ENCODE data around the gene MYBBP1A. TPM values are rescaled to one million over a fixed set of nuclear protein-coding genes. Genes with fewer than 3 reads are reported as not detected.

MYBBP1A gene
- total RNA-seq, 1 experiment from 2014 or later = 163 TPM

DNA sequence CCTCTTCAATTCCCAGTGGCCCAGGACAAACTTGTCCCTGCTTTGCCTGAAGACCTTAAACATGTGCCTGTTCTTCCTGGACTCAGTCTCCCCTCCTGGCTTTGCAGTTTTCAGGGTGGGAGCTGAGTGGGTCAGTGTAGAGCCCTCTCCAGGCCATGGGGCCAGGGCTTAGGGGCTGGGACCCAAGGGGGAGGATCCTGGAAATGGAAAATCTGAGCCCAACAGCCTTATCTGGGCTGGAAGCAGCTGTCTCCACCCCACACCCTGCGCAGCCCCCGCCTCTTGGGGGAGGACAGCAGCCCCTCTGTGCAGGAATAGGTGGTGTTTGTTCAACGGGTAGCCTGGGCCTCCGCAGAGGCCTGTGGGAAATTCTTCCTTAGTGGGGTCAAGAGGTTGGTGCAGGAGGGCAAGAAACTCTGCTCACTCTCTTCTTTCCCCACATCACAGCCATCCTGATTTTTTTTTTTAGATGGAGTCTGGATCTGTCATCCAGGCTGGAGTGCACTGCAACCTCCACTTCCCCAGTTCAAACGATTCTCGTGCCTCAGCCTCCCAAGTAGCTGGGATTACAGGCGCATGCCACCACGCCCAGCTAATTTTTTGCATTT is 22.3 kb upstream of the MYBBP1A start:
- Mint-ChIP-seq H3K27me3 (ENCODE audit: low read depth) (peaks cover 5% of the 10 kb centered on the region), H3K27ac (no peak overlapping the region), H3K4me3 (no peak overlapping the region), H3K9me3 (no peaks in the 10 kb centered on the region), H3K4me1 (peaks cover 31% of the 10 kb centered on the region), H3K36me3 (no peaks in the 10 kb centered on the region)
- POLR2A ChIA-PET = interaction anchor here (0.6 to 1.4 kb wide), 2 partner anchors 34 to 113 kb away, joined by 3 to 4 read pairs; no protein-coding TSS in a partner anchor
- no peak for ATAC-seq
- TF ChIP-seq RORB (CRISPR knock-in tag; IDR thresholded peaks at IDR 0.05) (no peak), CREM (CRISPR knock-in tag; IDR thresholded peaks at IDR 0.05) (no peak), GABPB1 (CRISPR knock-in tag; IDR thresholded peaks at IDR 0.05) (no peak), NR1H2 (CRISPR knock-in tag; IDR thresholded peaks at IDR 0.05) (no peak), IRF2 (CRISPR knock-in tag; IDR thresholded peaks at IDR 0.05; ENCODE audit: borderline replicate concordance, low read depth) (no peak), JUN (CRISPR knock-in tag; IDR thresholded peaks at IDR 0.05) (no peak), SP1 (CRISPR knock-in tag; conservative IDR thresholded peaks at IDR 0.05) (no peak), ZNF121 (CRISPR knock-in tag; IDR thresholded peaks at IDR 0.05) (no peak)
- TF ChIP-seq, protein P1, sequence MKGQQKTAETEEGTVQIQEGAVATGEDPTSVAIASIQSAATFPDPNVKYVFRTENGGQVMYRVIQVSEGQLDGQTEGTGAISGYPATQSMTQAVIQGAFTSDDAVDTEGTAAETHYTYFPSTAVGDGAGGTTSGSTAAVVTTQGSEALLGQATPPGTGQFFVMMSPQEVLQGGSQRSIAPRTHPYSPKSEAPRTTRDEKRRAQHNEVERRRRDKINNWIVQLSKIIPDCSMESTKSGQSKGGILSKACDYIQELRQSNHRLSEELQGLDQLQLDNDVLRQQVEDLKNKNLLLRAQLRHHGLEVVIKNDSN (CRISPR knock-in tag; IDR thresholded peaks at IDR 0.05) = no peak
- TF ChIP-seq, protein P2, sequence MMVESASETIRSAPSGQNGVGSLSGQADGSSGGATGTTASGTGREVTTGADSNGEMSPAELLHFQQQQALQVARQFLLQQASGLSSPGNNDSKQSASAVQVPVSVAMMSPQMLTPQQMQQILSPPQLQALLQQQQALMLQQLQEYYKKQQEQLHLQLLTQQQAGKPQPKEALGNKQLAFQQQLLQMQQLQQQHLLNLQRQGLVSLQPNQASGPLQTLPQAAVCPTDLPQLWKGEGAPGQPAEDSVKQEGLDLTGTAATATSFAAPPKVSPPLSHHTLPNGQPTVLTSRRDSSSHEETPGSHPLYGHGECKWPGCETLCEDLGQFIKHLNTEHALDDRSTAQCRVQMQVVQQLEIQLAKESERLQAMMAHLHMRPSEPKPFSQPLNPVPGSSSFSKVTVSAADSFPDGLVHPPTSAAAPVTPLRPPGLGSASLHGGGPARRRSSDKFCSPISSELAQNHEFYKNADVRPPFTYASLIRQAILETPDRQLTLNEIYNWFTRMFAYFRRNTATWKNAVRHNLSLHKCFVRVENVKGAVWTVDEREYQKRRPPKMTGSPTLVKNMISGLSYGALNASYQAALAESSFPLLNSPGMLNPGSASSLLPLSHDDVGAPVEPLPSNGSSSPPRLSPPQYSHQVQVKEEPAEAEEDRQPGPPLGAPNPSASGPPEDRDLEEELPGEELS (CRISPR knock-in tag; IDR thresholded peaks at IDR 0.05) = no peak
- no peak for DNase-seq (ENCODE audit: low spot score)
- CTCF ChIA-PET = interaction anchor here (0.5 to 3.5 kb wide), 6 partner anchors 11 to 132 kb away, joined by 3 to 38 read pairs (median 4); partner anchors contain the start of gene MYBBP1A

DNA sequence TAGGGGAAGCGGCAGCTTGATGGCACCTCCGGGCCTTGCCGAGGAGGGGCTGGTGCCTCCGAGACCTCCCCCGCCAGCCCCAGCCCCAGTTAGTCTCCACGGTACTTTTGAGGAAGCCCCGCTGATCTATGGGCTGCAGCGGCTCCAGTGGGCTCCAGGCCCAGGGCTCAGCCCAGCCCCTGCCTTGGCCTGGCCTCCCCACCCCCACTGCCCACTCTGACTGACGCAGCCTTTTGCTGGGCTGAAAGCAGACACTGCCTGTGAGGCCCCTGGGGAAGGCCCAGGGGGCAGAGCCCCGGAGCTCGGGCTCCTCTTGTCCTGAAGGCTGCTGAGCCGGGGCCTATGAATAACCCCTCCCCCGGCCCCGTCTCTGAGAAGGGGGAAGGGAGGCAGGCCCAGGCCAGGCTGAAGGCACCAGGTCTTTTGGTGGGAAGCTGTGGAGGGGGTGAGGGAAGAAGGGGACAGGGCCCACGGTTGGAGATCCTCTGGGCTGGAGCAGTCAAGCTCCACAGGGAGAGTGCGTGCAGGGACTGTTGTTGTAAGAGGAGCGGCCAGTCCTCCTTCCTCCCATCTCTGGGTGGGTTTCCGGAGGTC is 21.6 kb upstream of the MYBBP1A start:
- CTCF ChIA-PET = interaction anchor here (0.5 to 3.5 kb wide), 6 partner anchors 10 to 133 kb away, joined by 3 to 38 read pairs (median 4); partner anchors contain the start of gene MYBBP1A
- POLR2A ChIA-PET = interaction anchor here (0.6 to 1.4 kb wide), 2 partner anchors 34 to 114 kb away, joined by 3 to 4 read pairs; no protein-coding TSS in a partner anchor
- Mint-ChIP-seq H3K4me1 (peaks cover 25% of the 10 kb centered on the region), H3K36me3 (no peaks in the 10 kb centered on the region), H3K4me3 (no peak overlapping the region), H3K27me3 (ENCODE audit: low read depth) (no peaks in the 10 kb centered on the region; the same call in none of the 2 replicates), H3K27ac (no peak overlapping the region), H3K9me3 (no peaks in the 10 kb centered on the region)
- TF ChIP-seq CREM (CRISPR knock-in tag; IDR thresholded peaks at IDR 0.05) (0 out of 2 replicates have a peak, but pooled peaks have one; percentile 32), KAT7 (CRISPR knock-in tag; IDR thresholded peaks at IDR 0.05; ENCODE audit: borderline replicate concordance) (no peak), ZNF423 (CRISPR knock-in tag; IDR thresholded peaks at IDR 0.05) (peak; percentile 93), FOXP1 (CRISPR knock-in tag; IDR thresholded peaks at IDR 0.05; ENCODE audit: borderline replicate concordance) (0 out of 2 replicates have a peak, but pooled peaks have one; percentile 7), MYBL2 (CRISPR knock-in tag; IDR thresholded peaks at IDR 0.05) (no peak)
- TF ChIP-seq, protein P3, sequence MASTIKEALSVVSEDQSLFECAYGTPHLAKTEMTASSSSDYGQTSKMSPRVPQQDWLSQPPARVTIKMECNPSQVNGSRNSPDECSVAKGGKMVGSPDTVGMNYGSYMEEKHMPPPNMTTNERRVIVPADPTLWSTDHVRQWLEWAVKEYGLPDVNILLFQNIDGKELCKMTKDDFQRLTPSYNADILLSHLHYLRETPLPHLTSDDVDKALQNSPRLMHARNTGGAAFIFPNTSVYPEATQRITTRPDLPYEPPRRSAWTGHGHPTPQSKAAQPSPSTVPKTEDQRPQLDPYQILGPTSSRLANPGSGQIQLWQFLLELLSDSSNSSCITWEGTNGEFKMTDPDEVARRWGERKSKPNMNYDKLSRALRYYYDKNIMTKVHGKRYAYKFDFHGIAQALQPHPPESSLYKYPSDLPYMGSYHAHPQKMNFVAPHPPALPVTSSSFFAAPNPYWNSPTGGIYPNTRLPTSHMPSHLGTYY (CRISPR knock-in tag; IDR thresholded peaks at IDR 0.05) = no peak
- TF ChIP-seq, protein P4, sequence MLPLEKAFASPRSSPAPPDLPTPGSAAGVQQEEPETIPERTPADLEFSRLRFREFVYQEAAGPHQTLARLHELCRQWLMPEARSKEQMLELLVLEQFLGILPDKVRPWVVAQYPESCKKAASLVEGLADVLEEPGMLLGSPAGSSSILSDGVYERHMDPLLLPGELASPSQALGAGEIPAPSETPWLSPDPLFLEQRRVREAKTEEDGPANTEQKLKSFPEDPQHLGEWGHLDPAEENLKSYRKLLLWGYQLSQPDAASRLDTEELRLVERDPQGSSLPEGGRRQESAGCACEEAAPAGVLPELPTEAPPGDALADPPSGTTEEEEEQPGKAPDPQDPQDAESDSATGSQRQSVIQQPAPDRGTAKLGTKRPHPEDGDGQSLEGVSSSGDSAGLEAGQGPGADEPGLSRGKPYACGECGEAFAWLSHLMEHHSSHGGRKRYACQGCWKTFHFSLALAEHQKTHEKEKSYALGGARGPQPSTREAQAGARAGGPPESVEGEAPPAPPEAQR (CRISPR knock-in tag; IDR thresholded peaks at IDR 0.05) = no peak
- TF ChIP-seq, protein P2 (CRISPR knock-in tag; IDR thresholded peaks at IDR 0.05) = no peak
- peak; percentile 90 for ATAC-seq
- DNase-seq (ENCODE audit: low spot score) = peak; percentile 60
